AML-193 (cell line): ENCODE results near the gene CFAP46.
"Not testable (repeated sequence)": the region's sequence is repeated elsewhere in the genome, so short reads cannot be mapped to it uniquely, and the experiment has no call there.

Experiments
- DNase-seq, 2 experiments: peaks; one replicate each; lab custom pipeline; 2025; lab: John Stamatoyannopoulos, UW

The CFAP46 gene

GRCh38 chr10:132898391-132899053, 43.8 kb downstream of the CFAP46 start:
- DNase-seq, result no peak

- DNase-seq, result no peak
Measured at GRCh38 chr10:132897516-132898381, 44.6 kb downstream of the CFAP46 start.

- not testable (repeated sequence) for DNase-seq
Measured at GRCh38 chr10:132893786-132894185, 48.6 kb downstream of the CFAP46 start.

GRCh38 chr10:132893090-132893489, 49.3 kb downstream of the CFAP46 start:
- DNase-seq, result no peak

GRCh38 chr10:132892004-132892403, 50.4 kb downstream of the CFAP46 start:
- DNase-seq, result no peak

GRCh38 chr10:132891368-132891767, 51.0 kb downstream of the CFAP46 start:
- DNase-seq, result no peak

GRCh38 chr10:132890301-132890700, 52.1 kb downstream of the CFAP46 start:
- DNase-seq, result no peak

GRCh38 chr10:132889556-132889955, 52.8 kb downstream of the CFAP46 start:
- DNase-seq, result no peak

- DNase-seq, result no peak
Measured at GRCh38 chr10:132888898-132889490, 53.4 kb downstream of the CFAP46 start.

GRCh38 chr10:132888446-132888845, 53.9 kb downstream of the CFAP46 start:
- not testable (repeated sequence) for DNase-seq

GRCh38 chr10:132886211-132887099, 55.9 kb downstream of the CFAP46 start:
- DNase-seq, result no peak

- no peak for DNase-seq
Measured at GRCh38 chr10:132885451-132886210, 56.7 kb downstream of the CFAP46 start.

GRCh38 chr10:132884691-132885271, 57.6 kb downstream of the CFAP46 start:
- no peak for DNase-seq

GRCh38 chr10:132884041-132884440, 58.3 kb downstream of the CFAP46 start:
- DNase-seq, result no peak

- no peak for DNase-seq
Measured at GRCh38 chr10:132883391-132883881, 58.9 kb downstream of the CFAP46 start.

- DNase-seq, result no peak
Measured at GRCh38 chr10:132882069-132882951, 60.1 kb downstream of the CFAP46 start.

GRCh38 chr10:132881186-132881920, 61.0 kb downstream of the CFAP46 start:
- DNase-seq, result no peak

GRCh38 chr10:132880128-132880981, 62.0 kb downstream of the CFAP46 start:
- no peak for DNase-seq
